HG03097 (cell line): Measurements from ENCODE around the gene SLC41A1.
"Not testable (repeated sequence)": the region's sequence is repeated elsewhere in the genome, so short reads cannot be mapped to it uniquely, and the experiment has no call there.

Experiments used
- ATAC-seq: cut with Tn5 transposase; IDR thresholded peaks from one replicate; pipeline ENCODE4 v1.9.1; 2021; ENCODE audit not compliant: unreplicated experiment, low FRiP score

SLC41A1 gene

GRCh38 chr1:205812878-205813754 is at the start of gene SLC41A1:
SLC41A1 (minus strand) TSS chr1:205813198; CDS start chr1:205810441, 2,757 bp downstream.
- peak; percentile 65 for ATAC-seq

GRCh38 chr1:205861540-205861939 is 48.5 kb upstream of the SLC41A1 start:
- ATAC-seq, result no peak

- no peak for ATAC-seq
Observed at GRCh38 chr1:205858141-205858961, 45.4 kb upstream of the SLC41A1 start.

GRCh38 chr1:205857501-205857900 is 44.5 kb upstream of the SLC41A1 start:
- ATAC-seq, result not testable (repeated sequence)

- no peak for ATAC-seq
Observed at GRCh38 chr1:205856433-205856832, 43.4 kb upstream of the SLC41A1 start.

GRCh38 chr1:205852969-205853368 is 40.0 kb upstream of the SLC41A1 start:
- ATAC-seq, result no peak

- no peak for ATAC-seq
Observed at GRCh38 chr1:205851993-205852392, 39.0 kb upstream of the SLC41A1 start.

GRCh38 chr1:205849619-205850355 is 36.8 kb upstream of the SLC41A1 start, which contains the start of gene PM20D1:
PM20D1 (minus strand) TSS chr1:205850132; CDS start chr1:205850072, 60 bp downstream.
- ATAC-seq, result peak; percentile 96

- no peak for ATAC-seq
Observed at GRCh38 chr1:205843036-205843859, 30.2 kb upstream of the SLC41A1 start.

GRCh38 chr1:205842229-205842628 is 29.2 kb upstream of the SLC41A1 start:
- ATAC-seq, result no peak

- ATAC-seq, result no peak
Observed at GRCh38 chr1:205840146-205840923, 27.3 kb upstream of the SLC41A1 start.

- no peak for ATAC-seq
Observed at GRCh38 chr1:205837382-205837970, 24.5 kb upstream of the SLC41A1 start.

- ATAC-seq, result no peak
Observed at GRCh38 chr1:205834751-205835150, 21.8 kb upstream of the SLC41A1 start.

- no peak for ATAC-seq
Observed at GRCh38 chr1:205832326-205832751, 19.3 kb upstream of the SLC41A1 start.

- no peak for ATAC-seq
Observed at GRCh38 chr1:205827623-205828022, 14.6 kb upstream of the SLC41A1 start.

GRCh38 chr1:205826995-205827394 is 14.0 kb upstream of the SLC41A1 start:
- ATAC-seq, result no peak

- no peak for ATAC-seq
Observed at GRCh38 chr1:205826016-205826806, 13.2 kb upstream of the SLC41A1 start.

GRCh38 chr1:205824180-205824579 is 11.2 kb upstream of the SLC41A1 start:
- ATAC-seq, result no peak
